ENCODE data around the gene ASPG. TPM values are rescaled to one million over a fixed set of nuclear protein-coding genes. Genes with fewer than 3 reads are reported as not detected.

ASPG gene
- total and polyA plus RNA-seq, 2 of the 13 experiments (the other 11 are each of a cell fraction or from before 2014, with no cell fraction given): not detected

DNA sequence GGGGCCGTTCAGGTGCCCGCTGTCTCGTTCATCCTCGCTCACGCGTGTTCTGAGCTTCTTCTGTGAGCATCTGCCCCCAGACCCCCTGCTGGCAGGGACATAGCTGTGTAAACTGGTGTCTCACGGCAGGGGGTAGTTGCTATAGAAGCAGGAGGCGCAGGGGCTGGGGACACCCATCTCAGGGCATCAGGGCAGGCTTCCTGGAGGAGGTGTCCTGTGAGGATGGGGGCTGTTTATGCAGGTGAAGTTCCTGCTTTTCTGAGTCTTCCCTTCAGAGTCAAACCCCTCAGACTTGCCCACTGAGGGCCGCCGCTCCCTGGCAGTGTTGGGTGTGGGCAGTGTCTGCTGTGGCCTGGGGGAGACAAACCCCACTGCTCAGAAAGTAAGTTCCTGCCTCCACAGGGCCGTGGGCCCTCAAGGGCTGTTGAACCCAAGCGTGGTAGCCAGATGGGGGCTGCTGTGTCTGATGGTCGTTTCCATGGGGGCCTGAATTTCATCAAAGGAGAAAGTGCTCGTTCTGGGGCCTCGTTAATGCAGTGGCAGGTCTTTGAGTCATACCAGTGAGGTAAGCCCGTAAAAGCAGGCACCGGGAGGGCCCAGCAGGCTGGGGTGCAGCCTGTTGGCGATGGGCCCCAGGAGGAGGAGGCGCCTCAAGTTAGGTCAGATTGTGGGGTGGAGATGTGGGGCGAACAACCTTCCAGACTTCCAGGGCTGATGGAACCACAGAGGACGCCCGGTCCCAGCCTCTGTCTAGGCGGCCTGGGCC lies 76.3 kb downstream of the ASPG start:
- Histone ChIP-seq H3K79me2 (ENCODE audit: insufficient read depth, low read length) (no peaks in the 10 kb centered on the region), H3K4me1 (ENCODE audit: insufficient read depth, low read length) (no peaks in the 10 kb centered on the region), H3K27ac (ENCODE audit: extremely low read length, insufficient read depth, low read length) (no peak overlapping the region), H3K9ac (ENCODE audit: insufficient read depth, low read depth, low read length) (no peak overlapping the region), H3K27me3 (ENCODE audit: control insufficient read depth in 1 of 2, insufficient read depth in 2 of 2, low read length in 2 of 2) (peaks cover 13 to 55% of the 10 kb centered on the region in 2 experiments; a peak in 4 of 5 replicates), H3K36me3 (replicated peaks in 1 of 2; ENCODE audit: control insufficient read depth in 1 of 2, insufficient read depth in 2 of 2, low read length in 2 of 2) (no peaks in the 10 kb centered on the region), H4K20me1 (ENCODE audit: insufficient read depth, low read length) (no peaks in the 10 kb centered on the region), H3K4me2 (ENCODE audit: low read depth, low read length) (no peak overlapping the region), H3K4me3 (replicated peaks in 1 of 3; ENCODE audit: insufficient read depth in 1 of 3, low read depth in 2 of 3, low read length in 3 of 3) (no peak overlapping the region), H3K9me3 (ENCODE audit: low read length) (no peaks in the 10 kb centered on the region), H2AFZ (ENCODE audit: low read length) (no peak overlapping the region)
- BruUV-seq (replicated peaks): no TSS peak
- in situ Hi-C loops (cut with HindIII; ENCODE audit: extremely low pct_ligation_motif_present, low pct_unique_long_range_greater_than_20kb): no loop called here
- CTCF ChIA-PET (ENCODE audit: low intra/inter-chr PET ratio, low total read pairs): no interaction called here
- ATAC-seq (no peak), FAIRE-seq (no peak), DNase-seq (ENCODE audit: low spot score) (no peak)
- TF ChIP-seq, protein P1, sequence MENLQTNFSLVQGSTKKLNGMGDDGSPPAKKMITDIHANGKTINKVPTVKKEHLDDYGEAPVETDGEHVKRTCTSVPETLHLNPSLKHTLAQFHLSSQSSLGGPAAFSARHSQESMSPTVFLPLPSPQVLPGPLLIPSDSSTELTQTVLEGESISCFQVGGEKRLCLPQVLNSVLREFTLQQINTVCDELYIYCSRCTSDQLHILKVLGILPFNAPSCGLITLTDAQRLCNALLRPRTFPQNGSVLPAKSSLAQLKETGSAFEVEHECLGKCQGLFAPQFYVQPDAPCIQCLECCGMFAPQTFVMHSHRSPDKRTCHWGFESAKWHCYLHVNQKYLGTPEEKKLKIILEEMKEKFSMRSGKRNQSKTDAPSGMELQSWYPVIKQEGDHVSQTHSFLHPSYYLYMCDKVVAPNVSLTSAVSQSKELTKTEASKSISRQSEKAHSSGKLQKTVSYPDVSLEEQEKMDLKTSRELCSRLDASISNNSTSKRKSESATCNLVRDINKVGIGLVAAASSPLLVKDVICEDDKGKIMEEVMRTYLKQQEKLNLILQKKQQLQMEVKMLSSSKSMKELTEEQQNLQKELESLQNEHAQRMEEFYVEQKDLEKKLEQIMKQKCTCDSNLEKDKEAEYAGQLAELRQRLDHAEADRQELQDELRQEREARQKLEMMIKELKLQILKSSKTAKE (CRISPR knock-in tag; IDR thresholded peaks at IDR 0.05; ENCODE audit: borderline replicate concordance): no peak
- intact Hi-C loops (cut with micrococcal nuclease; ENCODE audit: unreplicated experiment): no loop called here
- 3% methylated on average over 17 of the region's 23 CpGs for WGBS (ENCODE audit: low lambda C conversion rate)
- POLR2A ChIA-PET: no interaction called here

DNA sequence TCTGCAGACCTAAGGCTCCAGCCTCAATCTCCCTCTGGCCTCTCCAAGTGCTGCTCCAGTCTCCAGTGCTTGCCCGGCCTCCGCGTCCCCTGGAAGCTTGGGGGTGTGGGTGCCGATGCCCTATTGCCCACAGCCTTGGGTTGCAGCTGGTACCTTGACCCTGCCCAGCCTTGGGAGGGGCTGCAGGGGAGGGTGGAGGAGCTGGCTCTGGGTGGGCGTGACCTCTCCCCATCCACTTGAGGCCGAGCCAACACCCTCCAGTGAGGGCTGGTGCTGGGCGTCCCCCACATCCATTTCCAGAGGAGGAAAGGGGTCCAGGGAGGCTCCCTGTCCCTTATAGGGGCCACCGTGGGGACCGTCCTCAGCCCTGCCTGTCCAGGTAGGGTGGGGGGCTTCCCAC lies 77.0 kb downstream of the ASPG start:
- CTCF ChIA-PET (ENCODE audit: low intra/inter-chr PET ratio, low total read pairs): no interaction called here
- POLR2A ChIA-PET: no interaction called here

More for the DNA sequence above, 77.0 kb downstream of the ASPG start:
- H3K9me3 ChIP-seq (ENCODE audit: low read length): no peaks in the 10 kb centered on the region
- no peak overlapping the region for H3K27ac ChIP-seq (ENCODE audit: extremely low read length, insufficient read depth, low read length)
- no peak for TF ChIP-seq SETDB1 (CRISPR knock-in tag; IDR thresholded peaks at IDR 0.05; ENCODE audit: borderline replicate concordance)
- TF ChIP-seq NR2C2 (CRISPR knock-in tag; IDR thresholded peaks at IDR 0.05; ENCODE audit: borderline replicate concordance): no peak
- no peak for TF ChIP-seq IRF2 (CRISPR knock-in tag; IDR thresholded peaks at IDR 0.05)
- no peak for TF ChIP-seq RXRA (CRISPR knock-in tag; IDR thresholded peaks at IDR 0.05)
- no peak for TF ChIP-seq SIN3B (IDR thresholded peaks at IDR 0.05; ENCODE audit: low read length)
- TF ChIP-seq, protein P2, sequence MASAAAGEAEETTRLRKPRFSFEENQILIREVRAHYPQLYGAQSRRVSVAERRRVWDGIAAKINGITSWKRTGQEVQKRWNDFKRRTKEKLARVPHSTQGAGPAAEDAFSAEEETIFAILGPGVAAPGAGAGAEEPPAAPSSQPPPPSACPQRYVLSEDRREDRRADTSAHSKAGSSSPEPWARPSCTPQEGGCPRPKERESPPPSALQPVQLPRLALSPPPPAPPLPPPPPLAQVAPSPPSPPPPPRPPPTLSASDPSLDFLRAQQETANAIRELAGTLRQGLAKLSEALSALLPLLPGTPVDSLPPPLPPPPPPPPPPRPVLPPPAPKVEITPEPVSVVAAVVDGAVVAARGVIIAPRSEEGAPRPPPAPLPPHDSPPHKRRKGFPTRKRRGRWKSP (CRISPR knock-in tag; IDR thresholded peaks at IDR 0.05): no peak
- TF ChIP-seq WIZ (CRISPR knock-in tag; IDR thresholded peaks at IDR 0.05): no peak
- FAIRE-seq (no peak), DNase-seq (ENCODE audit: low spot score) (no peak), ATAC-seq (no peak)
- no CpG with 5 or more reads among the region's 9 CpGs for WGBS (ENCODE audit: low lambda C conversion rate)
- peaks cover 13 to 56% of the 10 kb centered on the region in 2 experiments; a peak in 4 of 5 replicates for H3K27me3 ChIP-seq (ENCODE audit: control insufficient read depth in 1 of 2, insufficient read depth in 2 of 2, low read length in 2 of 2)
- no peaks in the 10 kb centered on the region for H3K36me3 ChIP-seq (replicated peaks in 1 of 2; ENCODE audit: control insufficient read depth in 1 of 2, insufficient read depth in 2 of 2, low read length in 2 of 2)
- BruUV-seq (replicated peaks): no TSS peak
- no peaks in the 10 kb centered on the region for H4K20me1 ChIP-seq (ENCODE audit: insufficient read depth, low read length)
- intact Hi-C loops (cut with micrococcal nuclease; ENCODE audit: unreplicated experiment) (no loop called here), in situ Hi-C loops (cut with HindIII; ENCODE audit: extremely low pct_ligation_motif_present, low pct_unique_long_range_greater_than_20kb) (no loop called here)
- no peak overlapping the region for H3K4me2 ChIP-seq (ENCODE audit: low read depth, low read length)
- H2AFZ ChIP-seq (ENCODE audit: low read length): no peak overlapping the region
- H3K79me2 ChIP-seq (ENCODE audit: insufficient read depth, low read length): no peaks in the 10 kb centered on the region
- H3K9ac ChIP-seq (ENCODE audit: insufficient read depth, low read depth, low read length): no peak overlapping the region
- H3K4me3 ChIP-seq (replicated peaks in 1 of 3; ENCODE audit: insufficient read depth in 1 of 3, low read depth in 2 of 3, low read length in 3 of 3): no peak overlapping the region
- H3K4me1 ChIP-seq (ENCODE audit: insufficient read depth, low read length): no peaks in the 10 kb centered on the region

All from HepG2 (cell line).